ENCODE data around the gene C12orf50. TPM values are rescaled to one million over a fixed set of nuclear protein-coding genes. Genes with fewer than 3 reads are reported as not detected.

C12orf50 gene
- total and polyA plus RNA-seq, 2 of the 8 experiments (the other 6 are each of a cell fraction or from before 2014, with no cell fraction given), result not detected

DNA sequence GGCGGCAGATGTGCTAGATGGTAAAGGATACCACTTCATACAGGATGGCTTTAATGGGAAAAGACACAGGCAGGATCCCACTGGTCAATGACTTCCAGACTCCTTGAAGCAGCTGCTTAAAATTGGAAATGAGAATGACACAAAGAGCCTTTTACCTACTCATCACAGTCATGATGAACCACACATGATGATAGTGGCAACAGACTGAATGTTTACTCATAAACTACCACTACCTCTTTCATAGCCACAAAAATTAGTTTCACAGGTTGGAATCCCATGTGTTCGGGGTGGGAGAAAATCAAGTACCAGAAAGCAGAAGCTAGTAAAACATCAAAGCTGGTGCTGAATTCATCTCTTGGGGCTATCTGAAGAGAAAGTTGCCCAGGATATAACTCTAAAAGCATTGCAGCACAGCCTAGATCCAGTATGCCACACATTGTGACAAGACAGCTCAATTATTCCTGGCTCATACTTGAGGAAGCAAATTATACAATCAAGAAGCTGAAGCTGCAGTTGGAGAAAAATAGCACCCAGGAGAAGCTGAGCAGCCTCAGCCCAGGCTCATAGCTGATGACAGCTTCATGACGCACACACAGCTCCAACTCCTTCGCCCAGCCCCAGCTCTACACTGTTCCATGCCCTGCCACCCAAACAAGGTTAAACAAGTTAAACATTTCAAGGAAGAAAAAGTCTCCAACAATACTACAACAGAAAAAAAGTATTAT is 29.0 kb upstream of the C12orf50 start:
- Histone ChIP-seq H4K20me1 (replicated peaks in 1 of 2; ENCODE audit: control insufficient read depth in 1 of 2, insufficient read depth in 2 of 2, low read length in 2 of 2) (no peaks in the 10 kb centered on the region), H3K18ac (ENCODE audit: extremely low read depth, low read length) (no peak overlapping the region), H3K9me3 (ENCODE audit: insufficient read depth in 2 of 2, low read depth in 1 of 2, low read length in 1 of 2) (no peaks in the 10 kb centered on the region), H3K9ac (replicated peaks in 1 of 4; ENCODE audit: extremely low read depth in 1 of 4, low read depth in 3 of 4, low read length in 3 of 4) (no peak overlapping the region), H2BK20ac (ENCODE audit: low read length) (no peak overlapping the region), H2AK5ac (ENCODE audit: low read depth, low read length) (no peak overlapping the region), H3K36me3 (ENCODE audit: control insufficient read depth in 2 of 4, insufficient read depth in 4 of 4, low read length in 3 of 4) (no peaks in the 10 kb centered on the region; a peak in 2 of 8 replicates), H3K23me2 (ENCODE audit: low read depth, low read length) (no peaks in the 10 kb centered on the region), H3K23ac (ENCODE audit: insufficient read length) (no peak overlapping the region), H2BK120ac (replicated peaks; ENCODE audit: low read depth, low read length) (no peak overlapping the region), H3K4me2 (ENCODE audit: insufficient read depth in 1 of 2, low read depth in 2 of 2, low read length in 2 of 2) (no peak overlapping the region), H3K14ac (ENCODE audit: insufficient read length) (no peak overlapping the region), H2BK15ac (ENCODE audit: low read length) (no peak overlapping the region), H4K5ac (ENCODE audit: insufficient read length, low read depth, low read length) (no peak overlapping the region), H3K79me2 (ENCODE audit: control insufficient read depth in 1 of 2, insufficient read depth in 2 of 2, low read length in 2 of 2) (no peaks in the 10 kb centered on the region), H3K27ac (ENCODE audit: low read depth, low read length) (no peak overlapping the region), H2BK12ac (ENCODE audit: low read depth, low read length) (no peak overlapping the region), H3K56ac (replicated peaks; ENCODE audit: insufficient read length, low read depth, low read length) (no peak overlapping the region), H2AFZ (ENCODE audit: low read length) (no peak overlapping the region), H4K91ac (replicated peaks; ENCODE audit: insufficient read length, low read length) (no peak overlapping the region), H3K4me3 (ENCODE audit: extremely low read depth in 1 of 4, insufficient read depth in 2 of 4, low read depth in 3 of 4, low read length in 4 of 4) (no peak overlapping the region), H3K79me1 (ENCODE audit: low read depth, low read length) (no peaks in the 10 kb centered on the region), H2BK5ac (ENCODE audit: low read depth, low read length) (no peak overlapping the region), H3K4ac (replicated peaks; ENCODE audit: insufficient read length, low read depth, low read length) (no peak overlapping the region), H4K8ac (ENCODE audit: extremely low read depth, insufficient read depth, low read length) (no peak overlapping the region), H3K27me3 (replicated peaks in 1 of 4; ENCODE audit: control insufficient read depth in 3 of 4, extremely low read depth in 1 of 4, insufficient read depth in 3 of 4, low read length in 3 of 4) (no peaks in the 10 kb centered on the region), H3K4me1 (replicated peaks in 1 of 4; ENCODE audit: control insufficient read depth in 3 of 4, insufficient read depth in 4 of 4, low read length in 3 of 4) (no peaks in the 10 kb centered on the region)
- FAIRE-seq (no peak), DNase-seq (ENCODE audit: low read depth in 1 of 2, low spot score in 2 of 2) (no peak)
- WGBS, 2 experiments (ENCODE audit: extremely low coverage in 1 of 2, insufficient coverage in 1 of 2, insufficient read length in 1 of 2, insufficient replicate concordance in 2 of 2, low coverage in 1 of 2, low lambda C conversion rate in 2 of 2, missing lambda C conversion rate in 1 of 2), result 90% methylated on average over 4 of the region's 4 CpGs; no CpG with 5 or more reads in 1 of the 2 experiments
- ChIA-PET POLR2A (ENCODE audit: partially characterized antibody) (no interaction called here), CTCF (ENCODE audit: partially characterized antibody) (interaction anchor here (0.6 kb wide), 1 partner anchor 96 kb away, joined by 3 read pairs; no protein-coding TSS in a partner anchor)
- no peak for TF ChIP-seq CHD2 (IDR thresholded peaks at IDR 0.05; ENCODE audit: low read length)
- no peak for TF ChIP-seq ZNF274 (IDR thresholded peaks at IDR 0.05; ENCODE audit: borderline replicate concordance, extremely low read depth, low read length)
- TF ChIP-seq, protein P1, sequence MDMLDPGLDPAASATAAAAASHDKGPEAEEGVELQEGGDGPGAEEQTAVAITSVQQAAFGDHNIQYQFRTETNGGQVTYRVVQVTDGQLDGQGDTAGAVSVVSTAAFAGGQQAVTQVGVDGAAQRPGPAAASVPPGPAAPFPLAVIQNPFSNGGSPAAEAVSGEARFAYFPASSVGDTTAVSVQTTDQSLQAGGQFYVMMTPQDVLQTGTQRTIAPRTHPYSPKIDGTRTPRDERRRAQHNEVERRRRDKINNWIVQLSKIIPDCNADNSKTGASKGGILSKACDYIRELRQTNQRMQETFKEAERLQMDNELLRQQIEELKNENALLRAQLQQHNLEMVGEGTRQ (IDR thresholded peaks at IDR 0.05; ENCODE audit: low read length), result no peak
- TF ChIP-seq EGR1 (IDR thresholded peaks at IDR 0.05; ENCODE audit: borderline replicate concordance, low read depth, low read length), result no peak

All from H1 (cell line).